Left renal cortex interstitium (tissue), 4 donors: ENCODE data around the gene LOC128125822. TPM values are rescaled to one million over a fixed set of nuclear protein-coding genes. Genes with fewer than 3 reads are reported as not detected.
A peak's percentile ranks its signal among the peaks of the same experiment; 100 is the strongest.
"Not testable (repeated sequence)": the region's sequence is repeated elsewhere in the genome, so short reads cannot be mapped to it uniquely, and the experiment has no call there.

ENCODE experiments used
- DNase-seq, 4 donors: peaks; one replicate each; pipeline ENCODE4 v3.0.0-alpha.2; 2013; ENCODE audit warnings: low read depth in 4 of 4, low spot score in 2 of 4, missing footprints in 1 of 4
- polyA plus RNA-seq, 4 donors: library from polyadenylated mRNA; unstranded; fragments of 120-200 nt; gene quantifications; one replicate each; pipeline ENCODE4 v1.2.1, GENCODE V29; 2013; ENCODE audit not compliant: insufficient read length in 4 of 4

The LOC128125822 gene

DNA sequence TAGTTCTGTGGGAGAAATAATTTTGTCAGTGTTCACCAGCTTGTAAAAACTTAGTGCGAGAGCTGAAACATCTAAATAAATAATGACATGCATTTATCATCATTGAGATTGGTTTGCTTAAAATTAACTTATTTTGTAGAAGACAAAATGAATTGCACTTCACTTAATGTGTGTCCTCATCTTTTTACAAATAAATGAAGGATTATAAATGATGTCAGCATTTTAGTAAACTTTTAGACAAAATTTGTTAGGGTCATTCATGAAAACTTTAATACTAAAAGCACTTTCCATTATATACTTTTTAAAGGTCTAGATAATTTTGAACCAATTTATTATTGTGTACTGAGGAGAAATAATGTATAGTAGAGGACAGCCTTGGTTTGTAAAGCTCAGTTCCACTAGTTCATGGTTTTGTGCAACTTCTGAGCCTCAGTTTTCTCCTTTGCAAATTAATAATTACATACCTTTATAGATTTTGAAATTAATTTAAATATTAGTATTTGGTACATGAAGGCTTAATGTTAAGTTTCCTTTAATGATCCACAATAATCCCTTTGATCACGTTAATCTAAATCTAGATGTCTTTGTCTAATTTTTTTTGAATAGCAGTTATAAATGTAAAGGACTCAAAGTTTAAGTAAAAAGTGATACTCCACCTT is 9.2 kb downstream of the LOC128125822 start:
- DNase-seq: no peak

DNA sequence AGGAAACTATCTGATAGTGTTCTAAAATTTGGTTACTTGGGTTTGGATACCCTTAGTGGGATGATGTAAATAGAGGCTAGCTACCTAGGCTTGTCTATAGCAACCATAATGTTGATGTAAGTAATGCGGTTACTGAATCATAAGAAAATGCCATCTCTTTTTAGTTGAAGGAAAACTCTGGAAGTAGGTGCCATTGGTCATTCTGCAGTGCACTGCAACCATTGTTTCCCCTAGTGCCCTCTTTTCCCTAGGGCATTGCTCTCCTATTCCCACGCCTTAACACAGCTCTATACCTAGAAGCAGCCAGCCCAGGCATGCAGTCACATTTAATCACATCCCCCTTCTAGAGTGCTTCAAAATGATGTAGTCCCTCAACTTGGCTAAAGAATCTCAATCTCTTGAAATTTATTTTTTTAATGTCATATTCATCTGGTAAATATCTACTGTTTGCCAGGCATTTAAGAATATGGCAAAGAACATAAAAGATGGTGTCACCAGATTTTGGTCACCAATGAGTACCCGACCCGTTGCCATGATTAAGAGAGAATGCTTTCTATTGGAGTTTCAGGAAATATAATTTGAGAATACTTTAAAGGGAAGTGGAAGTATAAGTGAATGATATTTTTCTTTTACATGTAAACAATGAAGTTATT is 10.4 kb downstream of the LOC128125822 start:
- no peak for DNase-seq

DNA sequence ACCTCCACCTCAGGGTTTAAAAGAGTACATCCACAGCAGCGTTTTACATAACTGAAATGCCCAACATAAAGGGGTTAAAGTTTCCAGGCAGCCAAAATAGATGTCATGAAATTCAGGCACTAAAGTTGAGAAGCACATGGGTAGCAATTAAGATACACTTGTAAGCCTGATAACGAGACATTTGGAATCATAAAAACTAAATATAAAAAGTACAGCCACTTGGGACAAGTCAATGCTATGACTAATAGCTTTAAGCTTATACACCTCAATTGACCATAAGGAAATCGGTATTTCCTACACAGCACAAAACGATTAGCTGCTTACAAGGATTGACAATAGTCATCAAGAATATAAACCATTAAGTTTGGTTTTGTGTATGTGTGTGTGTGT is 11.8 kb downstream of the LOC128125822 start:
- no peak for DNase-seq

DNA sequence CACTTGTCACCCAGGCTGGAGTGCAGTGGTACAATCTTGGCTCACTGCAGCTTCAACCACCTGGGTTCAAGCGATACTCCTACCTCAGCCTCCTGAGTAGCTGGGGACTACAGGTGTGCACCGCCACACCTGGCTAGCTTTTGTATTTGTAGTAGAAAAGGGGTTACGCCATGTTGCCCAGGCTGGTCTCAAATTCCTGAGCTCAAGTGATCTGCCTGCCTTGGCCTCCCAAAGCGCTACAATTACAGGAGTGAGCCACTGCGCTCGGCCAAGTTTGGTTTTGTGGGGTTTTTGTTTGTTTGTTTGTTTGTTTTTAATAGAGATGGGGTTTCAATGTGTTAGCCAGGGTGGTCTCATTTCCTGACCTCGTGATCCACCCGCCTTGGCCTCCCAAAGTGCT is 12.3 kb downstream of the LOC128125822 start:
- no peak for DNase-seq

DNA sequence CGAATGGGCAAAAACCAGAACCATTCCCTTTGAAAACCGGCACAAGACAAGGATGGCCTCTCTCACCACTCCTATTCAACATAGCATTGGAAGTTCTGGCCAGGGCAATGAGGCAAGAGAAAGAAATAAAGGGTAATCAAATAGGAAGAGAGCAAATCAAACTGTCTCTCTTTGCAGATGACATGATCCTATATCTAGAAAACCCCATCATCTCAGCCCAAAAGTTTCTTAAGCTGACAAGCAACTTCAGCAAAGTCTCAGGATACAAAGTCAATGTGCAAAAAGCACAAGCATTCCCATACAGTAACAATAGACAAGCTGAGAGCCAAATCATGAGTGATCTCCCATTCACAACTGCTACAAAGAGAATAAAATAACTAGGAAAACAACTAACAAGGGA is 13.4 kb downstream of the LOC128125822 start:
- not testable (repeated sequence) for DNase-seq

DNA sequence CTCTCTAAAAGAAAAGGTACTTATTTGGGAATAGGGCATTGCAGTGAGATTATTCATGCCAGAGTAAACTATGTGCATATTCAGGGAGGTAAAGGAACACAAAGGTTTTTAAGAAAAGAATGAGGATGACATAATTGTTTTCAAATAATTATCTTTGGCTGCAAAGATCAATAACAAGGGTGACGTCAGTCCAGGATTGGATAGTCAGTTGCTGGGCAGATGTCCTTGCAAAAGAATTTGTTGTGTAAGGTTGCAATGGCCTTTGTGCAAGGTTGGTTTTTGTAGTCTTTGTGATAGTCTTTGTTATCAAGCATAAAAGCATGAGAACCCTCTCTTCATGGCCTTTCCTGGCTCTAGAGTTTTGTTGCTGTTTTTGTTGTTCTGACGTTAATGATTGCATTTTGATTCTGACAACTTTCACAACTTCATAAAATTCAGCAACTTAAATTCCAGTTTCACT is 17.7 kb downstream of the LOC128125822 start:
- no peak for DNase-seq

DNA sequence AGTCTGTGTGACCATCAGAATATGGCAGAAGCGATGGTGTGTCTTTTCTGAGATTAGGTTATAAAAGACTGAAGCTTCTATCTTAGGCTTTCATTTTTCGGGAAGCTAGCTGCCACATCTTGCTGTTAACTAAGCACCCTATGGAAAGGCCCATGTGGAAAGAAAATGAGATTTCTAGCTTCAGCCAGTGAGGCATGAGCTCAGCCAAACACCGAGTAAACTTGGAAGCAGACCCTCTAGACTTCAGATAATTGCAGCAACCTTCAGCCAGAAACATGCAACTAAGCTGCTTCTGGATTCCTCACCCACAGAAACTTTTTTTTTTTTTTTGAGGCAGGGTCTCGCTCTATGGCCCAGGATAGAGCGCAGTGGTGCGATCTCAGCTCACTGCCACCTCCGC is 20.6 kb downstream of the LOC128125822 start:
- no peak for DNase-seq

DNA sequence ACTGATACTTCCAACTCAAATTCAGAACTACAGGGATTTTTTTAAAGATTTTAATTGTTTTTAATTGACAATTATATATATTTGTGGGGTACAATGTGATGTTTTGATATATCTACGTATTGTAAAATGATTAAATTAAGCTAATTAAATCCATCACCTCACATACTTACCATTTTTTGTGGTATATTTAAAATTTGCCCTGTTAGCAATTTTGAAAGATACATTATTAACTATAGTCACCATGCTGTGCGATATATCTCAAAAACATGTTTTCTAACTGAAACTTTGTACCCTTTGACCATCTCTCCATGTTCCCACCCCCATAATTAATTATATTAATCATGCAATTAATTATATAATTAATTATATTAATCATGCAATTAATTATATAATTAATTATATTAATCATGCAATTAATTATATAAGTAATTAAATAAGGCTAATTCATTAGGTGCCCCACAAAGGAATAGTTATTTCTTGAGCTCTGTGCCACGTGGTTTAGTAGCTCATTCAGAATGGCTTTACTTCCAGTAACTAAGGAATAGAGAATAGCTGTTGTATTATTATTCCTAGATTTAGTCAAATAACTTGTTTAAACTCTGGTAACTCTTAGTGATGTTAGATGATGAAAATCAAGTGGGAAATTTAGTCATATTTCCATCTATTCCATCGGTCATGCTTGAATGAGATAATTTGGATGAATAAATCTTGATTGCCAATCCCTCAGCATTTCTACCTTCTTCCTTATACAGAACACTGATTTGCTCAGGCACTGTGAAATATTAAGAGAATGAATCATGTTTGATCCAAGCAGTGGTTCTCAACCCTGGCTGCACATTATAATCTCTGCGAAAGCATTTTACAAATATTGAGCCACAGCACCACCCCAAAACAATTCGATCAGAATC is 25.1 kb downstream of the LOC128125822 start:
- peak in 1 of 4 donors; percentile 9 for DNase-seq

DNA sequence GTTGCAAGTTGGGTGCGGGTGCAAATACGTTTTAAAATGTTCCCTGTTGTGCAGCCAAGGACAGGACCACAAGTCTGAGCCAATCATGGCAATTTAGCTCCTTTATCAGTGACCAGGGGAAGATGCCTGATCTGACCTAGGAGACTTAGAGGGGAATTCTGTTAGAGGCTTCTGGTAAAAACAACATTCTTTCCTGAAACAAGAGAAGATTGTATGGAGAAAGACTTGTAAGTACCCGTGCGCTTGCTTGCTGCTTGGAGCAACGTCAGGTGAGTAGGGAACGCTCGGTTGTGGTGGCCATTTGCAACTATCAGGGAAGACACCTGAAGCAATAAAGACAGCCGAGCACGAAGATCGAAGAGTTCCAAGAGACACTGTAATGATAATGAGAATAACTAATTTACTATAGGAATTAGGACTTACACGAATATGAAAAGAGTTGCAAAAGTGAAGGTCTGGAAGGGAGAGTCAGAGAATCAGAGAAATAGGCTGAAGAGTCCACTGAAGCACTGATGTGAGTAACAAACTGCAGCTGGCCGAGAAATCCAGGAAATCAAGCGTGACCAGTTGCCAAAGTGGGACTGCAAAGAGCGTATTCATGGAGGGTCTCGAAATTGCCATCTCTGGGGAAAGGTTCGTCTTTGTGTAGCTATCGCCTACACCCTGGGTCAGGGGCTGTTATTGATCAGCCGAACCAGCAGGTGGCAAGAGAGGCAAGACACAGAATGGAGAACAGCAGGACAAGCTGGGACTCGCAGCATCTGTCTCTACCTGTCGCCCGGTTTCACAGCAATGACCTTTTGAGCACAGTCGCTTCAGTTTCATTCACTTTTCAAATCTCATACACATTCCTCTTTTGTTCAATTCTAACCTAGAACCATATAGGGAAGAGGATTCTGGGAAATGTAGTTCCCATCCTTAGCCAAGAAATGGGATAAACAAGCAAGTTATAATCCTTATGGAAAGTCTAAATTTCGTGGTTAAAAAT is 26.1 kb downstream of the LOC128125822 start:
- peak; percentile 41 to 75 (median 62) for DNase-seq

DNA sequence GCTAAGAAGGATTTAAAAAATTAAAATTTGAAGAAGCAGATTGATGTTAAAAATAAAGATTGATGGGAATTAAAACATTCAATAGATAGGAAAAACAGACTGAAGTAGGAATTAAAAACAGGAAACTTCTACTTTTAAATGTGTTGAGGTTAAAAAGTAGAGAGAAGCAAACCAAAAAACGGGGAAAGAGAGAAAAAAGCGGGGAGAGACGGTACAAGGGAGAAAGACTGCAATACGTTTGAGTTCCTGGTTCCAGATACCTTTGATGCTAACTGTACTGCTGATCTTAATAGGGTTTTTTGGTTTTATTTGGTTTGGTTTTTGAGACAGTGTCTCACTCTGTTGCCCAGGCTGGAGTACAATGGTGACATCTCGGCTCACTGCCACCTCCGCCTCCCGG is 27.0 kb downstream of the LOC128125822 start:
- DNase-seq: no peak

DNA sequence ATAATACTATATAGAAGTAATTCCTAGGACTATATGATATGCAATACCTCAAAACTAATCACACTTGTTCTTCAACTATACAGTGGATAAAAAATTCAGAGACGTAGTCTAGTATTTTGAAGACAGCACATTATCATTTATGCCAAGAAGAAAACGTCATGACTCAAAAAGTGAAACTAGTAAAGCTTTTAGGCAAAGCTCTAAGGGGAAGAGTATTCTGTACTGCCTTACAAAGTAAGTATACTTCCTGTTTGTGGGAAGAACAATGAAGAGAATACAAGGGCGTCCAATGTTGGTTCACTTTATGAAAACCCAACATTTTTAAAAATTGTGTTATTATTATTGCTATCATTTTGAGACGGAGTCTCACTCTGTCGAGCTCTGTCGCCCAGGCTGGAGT is 27.9 kb downstream of the LOC128125822 start:
- DNase-seq: no peak

DNA sequence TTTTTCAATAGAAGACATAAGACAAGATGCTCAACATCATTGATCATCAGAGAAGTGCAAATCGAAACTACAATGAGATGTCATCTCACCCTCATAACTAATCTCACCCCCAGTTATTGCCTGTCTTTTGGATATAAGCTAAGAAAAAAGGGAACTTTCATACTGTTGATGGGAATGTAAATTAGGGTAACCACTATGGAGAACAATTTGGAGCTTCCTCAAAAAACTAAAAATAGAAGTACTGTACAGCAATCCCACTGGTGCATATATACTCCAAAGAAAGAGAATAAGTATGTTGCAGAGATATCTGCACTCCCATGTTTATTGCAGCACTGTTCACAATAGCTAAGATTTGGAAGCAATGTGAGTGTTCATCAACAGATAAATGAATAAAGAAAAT is 37.0 kb downstream of the LOC128125822 start:
- no peak for DNase-seq

DNA sequence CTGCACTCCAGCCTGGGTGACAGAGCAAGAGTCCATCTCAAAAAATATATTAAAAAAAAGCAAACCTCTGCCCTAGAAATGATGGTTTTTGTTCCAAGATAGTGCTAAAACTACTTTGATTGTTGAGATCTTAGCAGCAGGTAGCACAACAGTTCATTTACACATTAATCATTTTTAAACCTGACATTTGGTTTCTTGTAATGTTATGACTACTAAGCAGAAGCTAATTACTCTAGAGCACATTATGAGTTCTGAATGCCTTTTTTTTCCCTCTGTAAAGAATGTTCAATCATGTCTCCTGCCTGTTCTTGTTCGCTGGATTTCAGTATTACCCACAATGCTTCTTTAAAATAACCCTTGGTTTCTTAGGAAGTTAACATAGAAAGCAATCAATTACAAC is 38.7 kb downstream of the LOC128125822 start:
- no peak for DNase-seq

DNA sequence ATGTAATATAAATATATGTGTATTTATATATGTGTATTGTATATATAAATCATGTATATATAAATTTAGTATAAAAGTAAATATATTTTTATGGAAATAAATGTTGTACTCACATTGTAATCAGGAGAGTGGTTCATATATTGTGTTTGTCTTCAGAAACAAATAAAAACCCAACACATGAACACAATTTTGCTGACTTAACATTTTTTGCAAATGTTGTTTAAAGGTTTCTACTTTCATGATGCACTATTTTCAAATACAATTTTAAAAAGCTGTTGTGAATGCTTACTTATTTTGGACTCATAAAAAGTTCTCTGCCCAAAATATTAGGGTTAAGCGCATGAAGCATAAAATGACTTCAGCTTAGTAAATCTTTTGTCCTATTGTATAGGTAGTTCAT is 39.3 kb downstream of the LOC128125822 start:
- DNase-seq: no peak

DNA sequence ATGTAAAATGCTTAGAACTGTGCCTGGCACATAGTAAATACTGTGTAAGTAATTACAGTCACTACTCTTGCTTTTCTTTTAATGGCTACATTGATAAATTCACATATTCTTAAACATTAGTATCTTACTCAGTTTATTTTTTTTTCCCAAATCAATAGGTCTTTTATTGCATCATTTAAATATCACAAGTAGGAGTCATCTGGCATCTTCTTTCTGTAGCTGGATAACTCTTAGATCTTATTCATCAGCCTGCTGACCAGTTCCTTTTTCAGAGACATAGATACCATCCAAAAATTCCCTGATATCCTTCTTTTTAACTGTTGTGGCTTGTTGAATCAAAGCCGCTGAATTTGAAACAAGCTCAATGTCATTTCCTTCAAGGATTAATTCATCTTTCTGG is 43.3 kb downstream of the LOC128125822 start:
- DNase-seq: no peak

Other genes starting within 250 kb of the LOC128125822 start
- gene PTP4A1, start within 50 bp of the LOC128125822 start, polyA plus RNA-seq: 10 to 100 TPM; 44.4 to 83.2 (median 54.9) TPM
- 10 to 100 TPM; 55.4 to 68.6 (median 58.9) TPM for gene PHF3, start 63.3 kb downstream of the LOC128125822 start, polyA plus RNA-seq